Globus pallidus (tissue), 1 donor: ENCODE data around the gene SLC15A1.

ENCODE experiments used
- DNase-seq: peaks from one replicate; pipeline ENCODE4 v3.0.0-alpha.2; 2015; ENCODE audit warnings: low spot score

The SLC15A1 gene, protein sequence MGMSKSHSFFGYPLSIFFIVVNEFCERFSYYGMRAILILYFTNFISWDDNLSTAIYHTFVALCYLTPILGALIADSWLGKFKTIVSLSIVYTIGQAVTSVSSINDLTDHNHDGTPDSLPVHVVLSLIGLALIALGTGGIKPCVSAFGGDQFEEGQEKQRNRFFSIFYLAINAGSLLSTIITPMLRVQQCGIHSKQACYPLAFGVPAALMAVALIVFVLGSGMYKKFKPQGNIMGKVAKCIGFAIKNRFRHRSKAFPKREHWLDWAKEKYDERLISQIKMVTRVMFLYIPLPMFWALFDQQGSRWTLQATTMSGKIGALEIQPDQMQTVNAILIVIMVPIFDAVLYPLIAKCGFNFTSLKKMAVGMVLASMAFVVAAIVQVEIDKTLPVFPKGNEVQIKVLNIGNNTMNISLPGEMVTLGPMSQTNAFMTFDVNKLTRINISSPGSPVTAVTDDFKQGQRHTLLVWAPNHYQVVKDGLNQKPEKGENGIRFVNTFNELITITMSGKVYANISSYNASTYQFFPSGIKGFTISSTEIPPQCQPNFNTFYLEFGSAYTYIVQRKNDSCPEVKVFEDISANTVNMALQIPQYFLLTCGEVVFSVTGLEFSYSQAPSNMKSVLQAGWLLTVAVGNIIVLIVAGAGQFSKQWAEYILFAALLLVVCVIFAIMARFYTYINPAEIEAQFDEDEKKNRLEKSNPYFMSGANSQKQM

DNA sequence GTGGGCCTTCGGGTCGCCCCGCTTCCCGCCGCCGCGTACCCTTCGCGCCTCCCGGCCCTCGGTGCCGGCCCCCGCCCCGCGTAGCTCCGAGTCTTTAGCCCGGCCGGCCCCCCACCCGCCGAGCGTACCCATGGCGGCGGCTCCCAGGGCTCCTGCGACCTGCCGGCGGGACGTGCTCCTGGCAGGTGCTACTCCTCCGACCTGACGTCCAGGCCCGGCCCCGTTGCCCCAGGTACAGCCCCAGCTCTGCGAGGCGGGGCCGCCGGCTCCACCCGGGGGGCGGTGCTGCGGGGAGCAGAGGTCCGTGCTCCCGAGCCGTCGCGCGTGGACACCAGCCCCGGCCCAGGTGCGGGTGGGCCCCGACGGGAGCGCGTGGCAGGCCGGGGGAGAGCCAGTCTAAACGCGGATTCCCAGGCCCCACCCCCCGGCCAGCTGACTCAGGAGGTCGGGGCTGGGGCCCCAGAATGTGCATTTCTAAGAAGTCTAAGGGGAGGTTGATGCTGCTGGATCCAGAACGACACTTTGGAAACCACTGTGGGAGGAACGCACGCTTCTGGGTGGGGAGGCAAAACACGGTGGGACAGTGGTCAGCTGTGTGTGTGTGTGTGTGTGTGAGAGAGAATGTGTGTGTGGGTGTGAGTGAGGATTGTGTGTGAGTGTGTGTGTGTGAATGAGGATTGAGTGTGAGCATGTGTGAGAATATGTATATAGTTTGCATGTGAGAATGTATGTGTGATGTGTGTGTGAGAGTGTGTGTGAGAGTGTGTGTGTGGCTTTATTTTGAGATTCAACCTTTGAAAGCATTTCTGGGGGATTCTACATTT is at the start of gene SLC15A1:
SLC15A1 (minus strand) TSS at position 206 of the 824 bp plus-strand sequence; CDS start at position 132, 74 bp downstream.
- no peak for DNase-seq

DNA sequence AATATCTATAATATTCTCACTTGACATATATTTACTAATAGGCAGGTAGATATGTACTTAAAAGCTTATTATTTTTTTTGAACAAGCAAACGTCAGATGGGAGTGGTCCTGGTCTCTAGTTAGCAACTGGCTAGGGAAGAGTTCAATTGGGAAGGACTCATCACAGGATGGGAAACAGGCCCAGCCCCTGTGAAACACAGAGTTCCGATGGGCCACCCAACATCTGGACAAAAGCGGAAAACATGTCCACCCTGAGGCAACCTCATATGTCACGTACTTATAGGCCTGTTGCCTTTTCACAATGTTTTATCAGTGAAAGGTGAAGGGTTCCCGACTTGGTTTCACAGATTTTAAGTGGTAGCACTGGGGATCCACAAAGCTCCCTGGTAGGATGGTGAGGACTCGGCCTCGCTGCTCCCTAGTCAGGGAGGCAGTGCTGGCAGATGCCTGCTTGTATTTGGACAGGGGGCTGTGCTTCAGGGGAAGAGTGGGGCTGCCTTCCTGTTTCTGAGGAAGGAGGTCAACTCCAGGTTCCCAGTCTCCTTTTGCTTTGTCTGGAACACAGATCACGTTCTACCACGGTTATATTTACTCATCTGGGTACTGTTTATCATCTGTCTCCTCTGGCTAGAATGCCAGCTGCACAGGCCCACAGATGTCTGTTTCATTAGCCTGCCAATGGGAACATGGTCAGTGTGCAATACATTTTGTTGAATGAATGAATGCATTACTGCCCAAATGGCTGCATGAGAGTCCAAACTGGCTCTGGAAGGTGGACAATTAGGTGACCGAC is 49.4 kb upstream of the SLC15A1 start:
- DNase-seq: no peak

DNA sequence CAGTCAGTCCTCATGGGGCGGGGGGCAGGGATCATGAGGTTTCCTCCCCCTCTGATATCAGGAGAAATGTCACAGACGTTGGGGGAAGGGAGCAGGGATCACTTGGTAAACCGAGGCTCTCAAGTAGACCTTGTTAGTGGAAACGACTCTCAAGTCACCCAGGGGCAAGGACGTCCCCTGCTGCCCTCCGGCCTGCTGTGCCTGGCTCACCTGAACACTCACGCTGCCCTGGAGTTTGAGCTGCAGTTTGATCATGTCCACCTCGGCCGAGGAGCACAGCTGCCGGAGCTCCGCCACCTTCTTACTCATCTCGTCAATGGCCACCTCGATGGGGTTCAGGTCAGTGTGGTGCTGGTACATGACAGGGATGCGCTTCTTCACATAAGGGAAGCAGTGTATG is 47.6 kb upstream of the SLC15A1 start:
- no peak for DNase-seq

DNA sequence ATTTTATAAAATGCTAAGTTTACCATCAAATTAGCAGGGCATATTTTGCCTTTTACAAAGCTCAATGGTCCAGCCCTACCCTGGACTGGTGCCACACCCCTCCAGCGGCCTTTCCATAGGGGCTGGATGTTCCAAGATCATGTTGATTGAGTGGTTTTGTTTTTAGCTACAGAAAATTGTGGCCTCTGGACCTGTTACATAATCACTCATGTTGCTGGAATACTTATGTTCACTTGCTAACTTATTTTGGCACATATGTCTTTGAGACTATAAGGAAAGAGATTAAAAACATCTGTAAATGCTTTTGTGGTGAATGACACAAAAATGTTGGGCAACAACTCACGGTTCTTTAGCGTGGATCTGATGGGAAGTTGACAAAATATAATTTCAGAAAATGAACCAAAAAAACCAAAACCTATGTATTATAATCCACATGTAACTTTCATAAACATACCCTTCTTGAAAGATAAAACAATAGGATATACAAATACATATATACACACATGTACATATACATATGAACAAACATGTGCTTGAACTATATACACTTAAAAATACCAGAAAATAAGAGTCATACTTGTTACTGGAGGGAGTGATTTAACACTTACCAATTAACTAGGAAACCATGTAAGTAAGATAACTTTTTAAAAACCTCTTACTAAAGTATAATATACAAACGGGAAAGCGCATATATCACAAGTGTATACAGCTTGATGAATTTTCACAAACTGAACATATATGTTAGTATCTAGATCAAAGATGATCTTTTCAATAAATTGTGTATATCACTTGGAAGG is 46.6 kb upstream of the SLC15A1 start:
- DNase-seq: no peak

DNA sequence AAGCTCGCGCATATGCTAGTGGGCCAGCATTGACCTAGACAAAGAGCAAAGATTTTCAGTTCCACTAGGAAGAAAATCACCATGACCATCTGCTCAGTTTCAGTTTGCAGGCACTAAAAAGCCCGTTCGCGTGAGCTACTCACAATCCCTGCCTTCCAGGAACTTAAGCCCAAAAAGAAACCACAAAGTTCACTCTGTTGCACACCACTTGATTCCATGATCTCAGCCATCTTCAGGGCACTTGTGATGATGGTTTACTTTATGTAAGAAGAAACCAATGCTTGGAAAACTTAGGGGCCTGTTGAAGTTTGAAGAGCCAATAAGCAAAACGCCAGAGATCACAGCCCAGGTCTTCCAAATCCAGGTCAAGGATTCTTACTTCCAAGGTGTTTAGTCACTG is 45.0 kb upstream of the SLC15A1 start:
- DNase-seq: no peak

DNA sequence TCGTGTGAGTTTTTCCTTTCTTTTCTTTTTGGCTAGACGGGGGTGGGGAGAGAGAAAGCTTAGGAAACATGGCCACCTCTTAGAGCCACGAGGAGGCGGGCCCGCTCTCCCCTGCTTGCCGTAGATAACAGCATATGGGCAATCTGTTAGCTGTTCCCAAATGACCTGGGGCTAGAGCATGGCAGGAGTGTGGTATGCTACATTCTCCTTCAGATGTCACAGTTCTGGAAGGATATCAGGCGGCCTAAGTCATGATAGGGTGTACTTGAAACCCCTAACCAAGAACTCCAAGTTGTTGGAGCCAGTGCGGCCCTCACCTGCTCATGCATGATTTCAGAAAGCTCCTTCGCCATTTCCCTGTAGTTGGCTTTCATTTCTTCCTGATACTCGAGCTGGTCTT is 44.3 kb upstream of the SLC15A1 start:
- DNase-seq: no peak

DNA sequence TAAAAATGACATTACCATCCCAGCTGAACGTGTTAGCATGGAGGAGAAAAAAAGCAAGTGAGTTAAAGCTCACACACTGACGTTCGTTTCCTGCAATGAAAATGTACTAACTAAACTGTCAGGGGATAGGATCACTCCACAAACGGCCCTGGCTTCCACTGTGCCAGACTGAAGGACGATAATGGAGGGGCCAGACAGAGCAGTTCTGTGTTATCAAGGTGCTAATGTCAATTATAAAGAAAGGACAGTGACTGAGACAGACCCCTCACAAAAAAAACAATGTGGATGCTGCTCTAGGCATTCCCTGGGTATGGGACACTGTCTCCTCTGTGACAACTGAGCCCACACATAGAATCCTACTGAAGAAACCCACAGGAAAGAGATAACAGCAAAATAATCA is 43.7 kb upstream of the SLC15A1 start:
- DNase-seq: no peak

DNA sequence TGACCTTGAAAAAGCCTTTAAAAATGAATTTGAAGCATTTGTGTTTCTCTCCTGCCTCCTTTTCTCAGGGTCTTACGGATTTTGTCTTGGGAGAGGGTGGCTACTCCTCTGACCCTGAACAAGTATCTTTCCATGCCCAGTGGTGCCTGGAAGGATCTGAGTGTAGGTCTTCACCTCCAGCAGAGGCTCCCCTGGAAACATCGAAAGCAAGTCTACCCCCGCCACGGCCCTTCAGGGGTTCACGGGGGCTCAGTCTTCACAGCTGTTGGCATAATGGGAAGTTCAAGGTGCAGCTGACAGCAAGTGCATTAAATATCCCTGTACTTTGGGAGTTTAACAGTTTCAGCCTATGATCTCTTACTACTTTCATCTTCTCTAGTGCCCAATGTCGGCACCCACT is 42.7 kb upstream of the SLC15A1 start:
- no peak for DNase-seq

DNA sequence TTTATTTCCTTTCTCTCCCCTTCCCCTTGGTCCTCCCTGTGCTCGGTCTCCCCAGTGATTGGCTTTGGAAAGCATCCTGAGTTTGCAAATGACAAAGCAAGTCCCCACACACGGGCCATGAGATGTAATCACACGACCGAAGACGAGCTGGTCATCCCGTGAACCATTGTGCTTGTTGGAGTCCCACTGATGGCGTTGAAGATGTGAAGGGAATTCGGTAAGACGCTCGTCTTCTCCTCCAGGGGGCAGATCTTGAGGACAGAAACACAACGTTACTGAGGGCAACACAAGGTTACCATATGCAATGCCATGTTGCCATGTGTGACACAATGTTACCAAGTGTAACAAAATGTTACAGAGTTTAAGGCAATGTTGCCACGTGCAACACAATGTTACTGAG is 42.0 kb upstream of the SLC15A1 start:
- DNase-seq: no peak

DNA sequence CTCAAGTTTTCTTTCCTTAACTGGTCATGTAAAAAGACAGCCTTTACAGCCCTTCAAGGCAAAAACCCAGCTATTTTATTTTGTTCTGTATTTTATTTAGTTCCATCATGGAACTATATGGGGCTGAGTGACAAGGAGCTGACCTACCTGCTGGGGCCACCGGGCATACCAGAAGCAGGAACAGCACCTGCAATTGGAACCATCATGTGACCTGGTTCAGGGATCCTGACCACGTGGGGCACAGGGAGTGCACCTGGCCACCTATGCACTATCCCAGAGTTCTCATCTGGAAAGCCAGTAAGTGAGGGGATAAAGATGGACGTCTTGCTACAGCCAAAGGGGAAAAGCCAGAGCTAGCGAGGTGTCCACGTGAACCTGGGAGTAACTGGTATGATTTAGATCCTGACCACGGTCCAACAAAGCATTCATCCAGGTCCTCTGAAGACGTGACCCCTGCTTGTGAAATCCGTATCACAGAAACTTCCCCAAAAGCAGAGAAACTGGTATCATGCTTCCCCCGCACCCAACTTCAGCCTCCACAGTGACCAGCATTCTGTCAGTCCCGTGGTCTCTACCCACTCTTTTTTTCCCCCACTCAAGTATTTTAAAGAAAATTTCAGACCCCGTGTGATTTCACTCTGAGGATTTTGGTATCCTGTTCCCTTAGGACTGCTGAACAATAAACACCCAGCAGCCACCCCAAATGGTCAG is 40.5 kb upstream of the SLC15A1 start:
- DNase-seq: no peak

DNA sequence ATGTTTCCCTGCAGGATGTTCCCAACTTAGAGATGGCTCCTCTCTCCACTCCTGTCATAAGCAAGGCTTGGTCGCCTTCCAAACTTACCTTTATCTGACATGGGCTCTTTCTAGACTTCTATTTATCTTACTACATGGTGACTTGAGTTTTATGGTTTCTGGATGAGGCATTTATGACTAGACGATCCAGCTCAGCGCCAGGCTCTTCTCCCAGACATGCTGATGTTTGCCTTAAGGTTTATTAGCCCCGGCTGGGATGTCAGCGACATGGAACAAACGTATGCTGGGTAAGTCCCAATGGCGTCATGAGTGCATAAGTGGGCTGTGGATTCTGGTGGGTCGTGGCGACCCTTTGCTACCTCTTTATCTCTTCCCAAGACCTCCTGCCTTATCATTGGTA is 39.8 kb upstream of the SLC15A1 start:
- no peak for DNase-seq

DNA sequence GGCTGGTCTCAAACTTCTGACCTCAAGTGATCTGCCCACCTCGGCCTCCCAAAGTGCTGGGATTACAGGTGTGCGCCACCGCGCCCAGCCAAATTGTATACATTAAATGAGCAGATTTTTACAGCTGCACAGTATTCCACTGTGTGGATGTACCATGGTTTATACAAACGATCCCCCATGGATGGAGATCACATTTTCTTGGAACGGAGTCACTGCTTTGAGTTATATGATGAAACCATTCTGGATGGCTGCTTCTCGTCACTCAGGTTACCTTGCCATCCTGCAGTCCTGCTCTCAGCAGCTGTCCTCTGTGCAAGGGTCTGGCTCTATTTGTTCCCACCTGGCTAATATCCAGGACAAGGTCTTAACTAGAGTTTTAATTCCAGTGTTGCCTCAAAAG is 39.1 kb upstream of the SLC15A1 start:
- no peak for DNase-seq

DNA sequence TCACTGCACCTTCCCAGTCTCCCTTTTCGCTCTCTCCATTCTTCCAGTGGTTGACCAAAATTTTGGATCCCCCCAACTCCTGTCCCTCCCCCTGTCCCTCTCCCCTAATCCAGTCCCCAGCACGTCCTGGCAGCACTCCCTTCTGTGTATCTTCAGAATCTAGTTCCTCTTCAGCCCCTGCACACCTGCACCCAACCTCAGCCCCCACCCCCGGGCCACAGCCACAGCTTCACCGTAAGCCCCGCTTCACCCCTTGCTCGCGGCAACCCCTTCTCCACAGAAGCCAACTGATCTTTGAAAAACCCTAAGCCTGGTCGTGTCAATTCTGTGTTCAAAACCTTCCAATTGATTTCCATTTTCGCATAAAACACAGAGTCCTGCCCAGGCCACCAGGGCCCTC is 35.5 kb upstream of the SLC15A1 start:
- no peak for DNase-seq

DNA sequence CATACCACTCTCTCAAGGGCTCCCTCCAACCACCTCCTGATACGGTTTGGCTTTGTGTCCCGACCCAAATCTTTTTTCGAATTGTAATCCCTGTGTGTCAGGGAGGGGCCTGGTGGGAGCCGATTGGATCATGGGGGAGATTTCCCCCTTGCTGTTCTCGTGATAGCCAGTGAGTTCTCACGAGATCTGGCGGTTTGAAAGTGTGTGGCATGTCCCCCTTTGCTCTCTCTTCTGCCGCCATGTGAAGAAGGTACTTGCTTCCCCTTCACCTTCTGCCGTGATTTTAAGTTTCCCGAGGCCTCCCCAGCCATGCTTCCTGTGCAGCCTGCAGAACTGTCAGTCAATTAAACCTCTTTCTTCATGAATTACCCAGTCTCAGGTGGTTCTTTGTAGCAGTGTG is 34.7 kb upstream of the SLC15A1 start:
- DNase-seq: no peak

DNA sequence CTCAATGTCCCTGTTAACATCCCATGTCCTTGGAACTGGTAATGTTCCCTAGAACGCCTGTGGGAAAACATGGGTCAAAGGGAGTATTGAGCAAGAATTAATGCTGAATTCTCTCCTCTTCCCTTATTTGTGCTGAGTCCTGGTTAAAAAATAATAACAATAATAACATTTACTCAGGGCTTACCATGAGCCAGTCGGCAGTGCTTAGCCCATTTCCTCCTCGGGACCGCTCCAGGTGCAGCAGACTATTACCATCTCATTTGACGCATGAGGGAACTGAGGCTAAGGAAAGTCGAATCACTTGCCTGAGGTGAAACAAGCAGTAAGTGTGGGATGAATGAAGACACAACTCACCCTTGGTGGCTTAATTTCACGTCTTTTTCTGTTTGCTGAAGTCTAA is 33.6 kb upstream of the SLC15A1 start:
- DNase-seq: no peak

DNA sequence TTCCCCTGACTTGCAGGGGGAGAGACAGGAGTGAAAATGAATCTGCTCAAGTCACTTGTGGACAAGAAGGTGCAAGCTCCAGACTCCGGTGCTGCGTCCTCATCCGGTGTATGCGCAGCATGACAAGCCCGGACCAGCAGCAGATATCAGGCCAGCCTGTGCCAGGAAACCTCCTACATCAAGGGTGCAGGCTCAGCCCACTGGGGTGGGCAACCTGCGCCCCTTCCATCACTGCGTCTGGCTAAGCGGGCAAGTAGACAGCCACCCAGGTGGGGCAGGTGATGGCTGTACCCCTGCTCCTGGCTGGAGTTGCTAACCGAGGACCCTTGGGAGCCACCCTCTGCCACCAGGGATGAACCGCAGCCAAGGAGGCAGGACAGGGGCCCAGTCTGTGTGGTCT is 32.9 kb upstream of the SLC15A1 start:
- no peak for DNase-seq

DNA sequence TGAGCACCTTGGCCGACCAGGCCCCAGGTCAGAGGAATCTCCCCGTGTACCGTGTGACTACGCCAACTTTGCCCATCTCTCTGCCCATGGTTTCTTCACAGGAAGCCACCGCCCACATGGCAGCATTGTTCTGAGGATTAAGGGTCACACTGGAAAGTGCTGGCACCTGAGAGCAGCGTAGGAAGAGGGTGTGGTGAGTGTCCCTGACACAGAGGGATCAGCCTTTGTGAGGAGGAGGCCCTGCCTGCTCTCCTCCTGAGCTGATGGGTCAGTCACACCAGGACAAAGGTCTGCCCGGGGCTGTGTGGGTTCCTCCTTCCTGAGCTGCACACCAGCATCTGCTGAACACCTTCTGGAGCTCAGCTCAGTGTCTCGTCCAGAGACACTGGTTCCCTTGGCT is 32.2 kb upstream of the SLC15A1 start:
- no peak for DNase-seq

DNA sequence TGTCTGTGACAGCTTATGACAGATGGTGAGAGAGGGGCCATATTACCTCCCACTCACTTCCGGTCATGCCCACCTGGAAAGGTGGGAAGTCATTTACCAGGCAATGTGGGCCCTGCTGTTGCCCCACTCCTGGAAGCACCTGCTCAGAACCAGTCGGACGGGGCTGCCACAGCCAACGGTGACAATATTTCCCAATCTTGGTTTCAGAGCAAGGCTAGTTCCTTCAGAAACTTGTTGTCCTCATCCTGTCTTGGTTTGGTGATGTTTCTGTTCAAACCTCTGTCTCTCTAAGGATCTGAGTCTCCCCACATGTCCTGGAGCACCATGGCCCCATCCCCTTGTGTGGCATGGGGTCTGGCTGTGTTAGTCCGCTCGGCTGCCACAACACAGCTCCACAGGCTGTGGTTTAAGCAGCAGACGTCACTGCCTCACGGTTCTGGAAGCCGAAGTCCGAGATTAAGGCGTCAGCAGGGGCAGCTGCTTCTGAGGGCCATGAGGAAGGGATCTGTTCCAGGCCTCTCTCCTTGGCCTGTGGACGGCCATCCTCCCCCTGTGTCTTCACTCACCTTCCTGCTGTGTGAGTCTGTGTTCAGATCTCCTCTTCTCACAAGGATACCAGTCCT is 31.5 kb upstream of the SLC15A1 start:
- DNase-seq: no peak

DNA sequence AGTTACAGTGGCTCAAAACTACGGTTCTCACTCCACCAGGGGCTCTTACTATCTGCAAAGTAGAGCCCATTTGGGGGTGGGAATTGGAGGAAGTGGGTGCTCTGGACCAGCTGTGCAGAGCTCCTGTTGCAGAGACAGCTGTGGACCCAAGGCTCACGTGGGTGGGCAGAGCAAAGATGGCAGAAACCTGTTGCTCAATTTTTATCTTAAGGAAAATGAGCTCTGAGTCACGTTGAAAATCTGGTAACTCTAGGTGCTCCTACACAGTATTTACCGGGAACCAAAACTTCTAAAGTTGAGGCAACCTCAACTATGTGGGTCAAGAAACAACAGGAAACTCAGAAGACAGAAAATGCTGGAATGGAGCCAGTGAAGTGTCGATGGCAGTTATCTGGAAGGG is 30.2 kb upstream of the SLC15A1 start:
- no peak for DNase-seq

DNA sequence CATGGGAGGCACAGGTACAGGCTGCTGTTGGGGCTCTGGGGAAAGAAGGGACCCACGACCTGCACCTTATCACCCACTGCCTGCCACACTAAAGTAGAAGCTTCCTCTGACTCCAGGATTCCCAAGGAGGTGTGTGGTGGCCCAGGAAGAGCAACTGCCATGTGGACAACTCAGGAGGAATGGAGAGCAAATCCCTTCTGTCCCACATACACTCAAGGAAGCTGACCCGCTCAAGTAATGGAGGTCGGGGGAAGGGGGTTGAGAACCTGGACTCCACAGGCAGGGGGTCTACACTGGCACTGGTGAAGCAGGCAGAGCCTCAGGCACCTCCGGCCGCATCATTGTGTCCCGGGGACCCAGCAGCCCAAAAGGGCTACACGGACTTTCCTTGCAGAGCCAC is 29.4 kb upstream of the SLC15A1 start:
- no peak for DNase-seq
